ENCODE measurements around the gene DAPK1. TPM values are rescaled to one million over a fixed set of nuclear protein-coding genes. Genes with fewer than 3 reads are reported as not detected.

DAPK1 gene
- total and polyA plus RNA-seq, 5 donors from 2014 or later: 0.14 to 3.5 (median 0.42) TPM; not detected in 2

DNA sequence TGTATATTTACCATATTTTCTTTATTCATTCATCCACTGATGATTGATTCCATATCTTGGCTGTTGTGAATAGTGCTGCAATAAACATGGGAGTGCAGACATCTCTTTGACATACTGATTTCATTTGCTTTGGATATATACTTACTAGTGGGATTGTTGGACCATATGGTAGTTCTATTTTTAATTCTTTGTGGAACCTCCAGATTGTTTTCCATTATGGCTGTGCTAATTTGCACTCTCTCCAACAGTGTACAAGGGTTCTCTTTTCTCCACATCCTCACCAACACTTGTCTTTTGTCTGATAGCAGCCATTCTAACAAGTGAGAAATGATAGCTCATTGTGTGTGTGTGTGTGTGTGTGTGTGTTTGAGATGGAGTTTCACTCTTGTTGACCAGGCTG lies 86.7 kb downstream of the DAPK1 start:
- no peak for ATAC-seq (ENCODE audit: low read depth in 2 of 2)
- H3K9me3 Mint-ChIP-seq: peaks cover 0 to 3% (median 0%) of the 10 kb centered on the region in 7 donors
- H3K4me3 ChIP-seq (ENCODE audit: low read depth, low read length): no peak overlapping the region
- no peaks in the 10 kb centered on the region for H3K36me3 ChIP-seq (ENCODE audit: control insufficient read depth, insufficient read depth, low read length)
- H3K27me3 ChIP-seq (ENCODE audit: control insufficient read depth, insufficient read depth, low read length): no peaks in the 10 kb centered on the region
- H3K27ac Mint-ChIP-seq: no peak overlapping the region
- no peak for DNase-seq
- no peak overlapping the region for H3K27ac ChIP-seq (ENCODE audit: insufficient read depth, low read length, poor library complexity, severe bottlenecking)
- H3K9me3 ChIP-seq (ENCODE audit: control insufficient read depth in 2 of 2, low read length in 2 of 2): no peaks in the 10 kb centered on the region
- H3K4me1 ChIP-seq (ENCODE audit: control insufficient read depth, insufficient read depth, low read length, poor library complexity, severe bottlenecking): no peaks in the 10 kb centered on the region
- no peaks in the 10 kb centered on the region for H3K36me3 Mint-ChIP-seq
- no peaks in the 10 kb centered on the region for H3K4me1 Mint-ChIP-seq
- peaks cover 4% of the 10 kb centered on the region for H3K27me3 Mint-ChIP-seq
- no peak overlapping the region for H3K4me3 Mint-ChIP-seq

DNA sequence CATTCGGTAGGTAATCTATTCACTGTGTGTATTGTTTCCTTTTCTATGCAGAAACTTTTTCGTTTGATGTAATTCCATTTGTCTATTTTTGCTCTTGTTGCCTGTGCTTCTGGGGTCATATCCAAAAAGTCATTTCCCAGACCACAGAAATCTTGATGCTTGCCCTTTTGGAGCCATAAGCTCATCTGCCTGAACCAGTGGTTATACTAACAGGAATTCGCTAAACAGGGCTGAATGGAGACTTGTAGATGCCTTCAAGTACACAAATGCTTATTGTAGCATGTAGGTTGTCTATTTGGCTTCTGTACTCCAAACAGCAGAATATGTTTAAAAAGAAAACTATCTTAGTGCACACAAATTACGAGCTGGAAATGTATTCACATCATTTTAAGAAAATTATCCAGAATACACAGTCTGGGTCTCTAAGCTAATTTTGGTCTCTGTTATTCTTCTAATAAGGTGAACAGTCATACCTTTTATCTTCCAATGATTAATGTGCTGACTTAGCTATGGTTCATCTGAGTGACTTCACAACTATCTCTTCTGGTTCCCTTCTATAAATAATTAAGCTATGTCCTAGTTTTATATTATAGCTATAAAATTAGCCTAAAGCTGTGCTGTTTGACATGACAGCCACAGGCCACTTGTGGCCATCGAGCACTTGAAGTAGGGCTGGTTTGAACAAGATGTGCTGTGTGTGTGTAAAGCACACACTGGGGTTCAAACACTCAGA lies 87.6 kb downstream of the DAPK1 start:
- Histone ChIP-seq H3K4me1 (ENCODE audit: control insufficient read depth, insufficient read depth, low read length, poor library complexity, severe bottlenecking) (no peaks in the 10 kb centered on the region), H3K4me3 (ENCODE audit: low read depth, low read length) (no peak overlapping the region), H3K9me3 (ENCODE audit: control insufficient read depth in 2 of 2, low read length in 2 of 2) (no peaks in the 10 kb centered on the region), H3K27me3 (ENCODE audit: control insufficient read depth, insufficient read depth, low read length) (no peaks in the 10 kb centered on the region), H3K36me3 (ENCODE audit: control insufficient read depth, insufficient read depth, low read length) (no peaks in the 10 kb centered on the region), H3K27ac (ENCODE audit: insufficient read depth, low read length, poor library complexity, severe bottlenecking) (no peak overlapping the region)
- Mint-ChIP-seq H3K36me3 (no peaks in the 10 kb centered on the region), H3K27me3 (peaks cover 4% of the 10 kb centered on the region), H3K27ac (no peak overlapping the region), H3K4me1 (no peaks in the 10 kb centered on the region), H3K4me3 (no peak overlapping the region), H3K9me3 (peaks cover 0 to 3% (median 0%) of the 10 kb centered on the region in 7 donors)
- DNase-seq: no peak
- no peak for ATAC-seq (ENCODE audit: low read depth in 2 of 2)

DNA sequence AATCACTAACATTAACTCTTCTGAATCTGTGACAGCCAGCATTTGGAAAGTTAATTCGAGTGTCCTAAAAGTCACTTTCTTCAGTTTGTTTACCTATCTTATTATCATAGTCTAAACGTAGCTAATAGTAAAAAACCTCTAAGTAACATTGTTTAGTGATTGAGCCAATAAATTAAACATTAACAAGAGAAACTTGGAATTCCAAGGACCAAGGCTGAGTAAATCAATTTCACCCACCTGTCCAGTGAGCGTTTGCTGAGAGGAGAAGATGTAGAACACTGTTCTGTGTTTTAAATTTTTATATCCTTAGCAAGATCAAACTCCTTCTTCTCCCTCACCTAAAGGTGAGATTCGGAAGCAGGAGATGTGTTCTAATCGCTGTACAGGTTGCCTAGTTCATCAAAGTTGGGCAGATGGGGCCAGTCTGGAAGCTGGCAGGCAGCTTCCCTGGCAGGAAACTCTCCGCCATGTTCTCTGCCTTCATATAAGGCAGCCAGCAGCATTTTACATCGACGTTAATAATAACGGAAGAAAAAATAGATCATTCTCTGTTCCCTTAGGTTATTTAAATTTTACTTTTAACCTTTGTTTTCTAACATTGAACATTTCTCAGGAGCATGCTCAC lies 89.2 kb downstream of the DAPK1 start:
- no peaks in the 10 kb centered on the region for H3K27me3 ChIP-seq (ENCODE audit: control insufficient read depth, insufficient read depth, low read length)
- no peak overlapping the region for H3K4me3 Mint-ChIP-seq
- peaks cover 0 to 3% (median 0%) of the 10 kb centered on the region in 7 donors for H3K9me3 Mint-ChIP-seq
- no peak for ATAC-seq (ENCODE audit: low read depth in 2 of 2)
- no peak overlapping the region for H3K27ac ChIP-seq (ENCODE audit: insufficient read depth, low read length, poor library complexity, severe bottlenecking)
- no peaks in the 10 kb centered on the region for H3K36me3 Mint-ChIP-seq
- no peak overlapping the region for H3K4me3 ChIP-seq (ENCODE audit: low read depth, low read length)
- no peak overlapping the region for H3K27ac Mint-ChIP-seq
- no peaks in the 10 kb centered on the region for H3K9me3 ChIP-seq (ENCODE audit: control insufficient read depth in 2 of 2, low read length in 2 of 2)
- H3K36me3 ChIP-seq (ENCODE audit: control insufficient read depth, insufficient read depth, low read length): no peaks in the 10 kb centered on the region
- no peaks in the 10 kb centered on the region for H3K4me1 ChIP-seq (ENCODE audit: control insufficient read depth, insufficient read depth, low read length, poor library complexity, severe bottlenecking)
- no peaks in the 10 kb centered on the region for H3K4me1 Mint-ChIP-seq
- DNase-seq: no peak
- peaks cover 4% of the 10 kb centered on the region for H3K27me3 Mint-ChIP-seq

DNA sequence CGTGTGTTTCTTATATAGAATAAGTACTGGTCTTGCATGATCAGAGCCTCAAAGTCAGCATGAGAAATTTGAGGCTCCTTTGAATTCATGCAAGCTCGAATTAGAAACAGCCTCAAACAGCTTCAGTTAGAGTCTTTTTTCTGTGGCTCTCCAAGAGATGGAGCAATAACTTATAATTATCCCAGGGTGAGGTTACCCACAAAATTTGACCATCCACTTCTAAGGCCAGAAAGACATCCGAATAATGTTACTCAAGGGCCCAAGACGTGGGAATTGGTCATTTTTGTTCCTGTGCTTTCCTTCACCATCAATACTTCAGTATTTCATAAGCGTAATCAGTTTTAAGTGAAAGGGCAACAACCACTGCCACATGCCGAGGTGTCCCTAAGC lies 89.7 kb downstream of the DAPK1 start:
- Mint-ChIP-seq H3K4me3 (no peak overlapping the region), H3K27me3 (peaks cover 4% of the 10 kb centered on the region), H3K27ac (no peak overlapping the region), H3K9me3 (peaks cover 0 to 3% (median 0%) of the 10 kb centered on the region in 7 donors), H3K4me1 (no peaks in the 10 kb centered on the region), H3K36me3 (no peaks in the 10 kb centered on the region)
- Histone ChIP-seq H3K27me3 (ENCODE audit: control insufficient read depth, insufficient read depth, low read length) (no peaks in the 10 kb centered on the region), H3K4me1 (ENCODE audit: control insufficient read depth, insufficient read depth, low read length, poor library complexity, severe bottlenecking) (no peaks in the 10 kb centered on the region), H3K36me3 (ENCODE audit: control insufficient read depth, insufficient read depth, low read length) (no peaks in the 10 kb centered on the region), H3K9me3 (ENCODE audit: control insufficient read depth in 2 of 2, low read length in 2 of 2) (no peaks in the 10 kb centered on the region), H3K4me3 (ENCODE audit: low read depth, low read length) (no peak overlapping the region), H3K27ac (ENCODE audit: insufficient read depth, low read length, poor library complexity, severe bottlenecking) (no peak overlapping the region)
- DNase-seq (no peak), ATAC-seq (ENCODE audit: low read depth in 2 of 2) (no peak)

DNA sequence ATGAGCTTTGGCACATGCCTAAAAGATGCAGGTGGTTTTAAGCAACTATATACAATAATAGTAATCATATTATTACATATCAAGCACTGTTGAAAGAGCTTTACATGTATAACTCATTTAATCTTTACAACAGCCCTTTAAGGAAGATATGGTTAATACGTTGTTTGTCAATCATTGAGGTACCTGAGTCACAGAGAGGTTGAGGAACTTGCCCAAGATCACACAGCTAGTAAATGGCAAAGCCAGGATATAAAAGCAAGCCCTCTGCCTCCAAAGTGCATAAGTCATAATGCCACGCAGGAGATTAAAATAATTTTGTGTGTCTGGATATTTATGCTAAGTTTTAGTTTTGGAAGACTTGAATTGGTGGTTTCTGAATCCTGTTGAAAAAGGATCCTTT lies 90.2 kb downstream of the DAPK1 start:
- Histone ChIP-seq H3K36me3 (ENCODE audit: control insufficient read depth, insufficient read depth, low read length) (no peaks in the 10 kb centered on the region), H3K4me1 (ENCODE audit: control insufficient read depth, insufficient read depth, low read length, poor library complexity, severe bottlenecking) (no peaks in the 10 kb centered on the region), H3K9me3 (ENCODE audit: control insufficient read depth in 2 of 2, low read length in 2 of 2) (no peaks in the 10 kb centered on the region), H3K27me3 (ENCODE audit: control insufficient read depth, insufficient read depth, low read length) (no peaks in the 10 kb centered on the region), H3K4me3 (ENCODE audit: low read depth, low read length) (no peak overlapping the region), H3K27ac (ENCODE audit: insufficient read depth, low read length, poor library complexity, severe bottlenecking) (no peak overlapping the region)
- no peak overlapping the region for H3K27ac Mint-ChIP-seq
- H3K9me3 Mint-ChIP-seq: peaks cover 0 to 3% (median 0%) of the 10 kb centered on the region in 7 donors
- peaks cover 4% of the 10 kb centered on the region for H3K27me3 Mint-ChIP-seq
- no peaks in the 10 kb centered on the region for H3K4me1 Mint-ChIP-seq
- no peak overlapping the region for H3K4me3 Mint-ChIP-seq
- H3K36me3 Mint-ChIP-seq: no peaks in the 10 kb centered on the region
- ATAC-seq (ENCODE audit: low read depth in 2 of 2) (no peak), DNase-seq (no peak)

DNA sequence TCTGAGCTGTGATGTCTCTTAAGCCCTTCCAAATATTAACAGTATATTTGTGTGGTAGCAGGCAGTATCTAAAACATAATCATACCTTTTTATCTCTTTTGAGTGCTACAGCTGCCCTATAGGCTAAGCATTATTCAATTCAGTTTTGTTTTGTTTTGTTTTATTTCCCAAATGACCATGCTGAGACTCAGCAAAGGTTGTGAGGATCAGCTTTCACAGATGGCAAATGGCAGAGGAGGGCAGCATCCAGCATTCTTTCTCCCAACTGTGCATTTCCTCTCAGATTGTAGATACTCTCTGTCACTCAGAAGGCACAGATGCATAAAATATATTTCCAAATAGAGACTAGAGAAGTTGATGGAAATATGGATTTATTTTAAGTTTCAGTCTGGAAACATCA lies 90.7 kb downstream of the DAPK1 start:
- Histone ChIP-seq H3K4me1 (ENCODE audit: control insufficient read depth, insufficient read depth, low read length, poor library complexity, severe bottlenecking) (no peaks in the 10 kb centered on the region), H3K27ac (ENCODE audit: insufficient read depth, low read length, poor library complexity, severe bottlenecking) (no peak overlapping the region), H3K36me3 (ENCODE audit: control insufficient read depth, insufficient read depth, low read length) (no peaks in the 10 kb centered on the region), H3K9me3 (ENCODE audit: control insufficient read depth in 2 of 2, low read length in 2 of 2) (no peaks in the 10 kb centered on the region), H3K27me3 (ENCODE audit: control insufficient read depth, insufficient read depth, low read length) (no peaks in the 10 kb centered on the region), H3K4me3 (ENCODE audit: low read depth, low read length) (no peak overlapping the region)
- peaks cover 0 to 4% (median 0%) of the 10 kb centered on the region in 7 donors for H3K9me3 Mint-ChIP-seq
- no peak overlapping the region for H3K27ac Mint-ChIP-seq
- H3K4me1 Mint-ChIP-seq: no peaks in the 10 kb centered on the region
- no peak for ATAC-seq (ENCODE audit: low read depth in 2 of 2)
- no peak for DNase-seq
- H3K36me3 Mint-ChIP-seq: no peaks in the 10 kb centered on the region
- peaks cover 4% of the 10 kb centered on the region for H3K27me3 Mint-ChIP-seq
- no peak overlapping the region for H3K4me3 Mint-ChIP-seq

DNA sequence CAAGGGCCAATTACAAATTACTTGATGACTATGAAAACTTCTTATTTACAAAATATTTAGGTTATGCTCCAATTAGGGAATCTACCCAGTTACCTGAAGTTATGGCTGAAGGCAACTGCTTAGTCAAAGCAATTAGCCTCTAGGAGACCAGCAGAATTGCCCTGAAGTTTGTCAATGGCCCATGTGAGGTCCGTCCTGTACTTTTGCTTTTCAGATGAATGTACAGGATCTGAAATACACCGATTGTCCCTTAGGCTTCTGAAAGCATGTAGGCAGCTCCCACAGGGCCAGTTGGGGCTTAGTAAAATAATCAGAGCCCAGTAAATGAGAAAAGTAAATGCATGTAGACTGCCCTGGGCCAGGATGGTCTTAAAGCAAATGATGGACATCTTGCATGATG lies 93.3 kb downstream of the DAPK1 start:
- ATAC-seq (ENCODE audit: low read depth in 2 of 2) (no peak), DNase-seq (no peak)
- Histone ChIP-seq H3K4me1 (ENCODE audit: control insufficient read depth, insufficient read depth, low read length, poor library complexity, severe bottlenecking) (no peaks in the 10 kb centered on the region), H3K27me3 (ENCODE audit: control insufficient read depth, insufficient read depth, low read length) (no peaks in the 10 kb centered on the region), H3K4me3 (ENCODE audit: low read depth, low read length) (no peak overlapping the region), H3K36me3 (ENCODE audit: control insufficient read depth, insufficient read depth, low read length) (no peaks in the 10 kb centered on the region), H3K27ac (ENCODE audit: insufficient read depth, low read length, poor library complexity, severe bottlenecking) (no peak overlapping the region), H3K9me3 (ENCODE audit: control insufficient read depth in 2 of 2, low read length in 2 of 2) (no peaks in the 10 kb centered on the region)
- no peaks in the 10 kb centered on the region for H3K36me3 Mint-ChIP-seq
- peaks cover 0 to 3% (median 0%) of the 10 kb centered on the region in 7 donors for H3K9me3 Mint-ChIP-seq
- no peak overlapping the region for H3K27ac Mint-ChIP-seq
- H3K4me3 Mint-ChIP-seq: no peak overlapping the region
- H3K4me1 Mint-ChIP-seq: no peaks in the 10 kb centered on the region
- H3K27me3 Mint-ChIP-seq: no peaks in the 10 kb centered on the region

Data from CD4-positive, CD25-positive, alpha-beta regulatory T cell (primary cell).